OCI-M2 (cell line): ENCODE results near the gene GAS7.

Source experiments
- DNase-seq: peaks from one replicate; lab custom pipeline; 2025; ENCODE audit not compliant: unreplicated experiment; lab: John Stamatoyannopoulos, UW

The GAS7 gene

GRCh38 chr17:10198509-10199249, at the start of gene GAS7:
GAS7 (minus strand) TSS chr17:10198606.
- no peak for DNase-seq

DNA sequence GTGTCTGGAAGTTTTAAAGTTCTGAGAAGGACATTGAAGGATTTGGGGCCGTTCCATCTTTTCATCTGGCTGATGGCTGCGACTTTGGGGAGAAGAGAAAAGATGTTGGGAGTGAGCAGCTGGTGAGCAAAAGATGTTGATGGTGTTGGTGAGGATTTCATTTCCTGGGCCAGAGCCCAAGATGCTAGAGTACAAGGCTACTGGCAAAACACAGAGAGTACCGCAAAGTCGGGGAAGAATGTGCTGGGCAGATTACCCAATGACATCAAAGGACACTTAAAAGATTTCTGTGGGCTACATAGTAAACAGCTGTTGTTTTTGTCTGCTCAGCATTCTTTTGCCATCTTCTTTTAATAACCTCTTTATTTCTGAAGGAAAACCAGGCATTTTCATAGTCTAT, 49.4 kb upstream of the GAS7 start:
- no peak for DNase-seq

DNA sequence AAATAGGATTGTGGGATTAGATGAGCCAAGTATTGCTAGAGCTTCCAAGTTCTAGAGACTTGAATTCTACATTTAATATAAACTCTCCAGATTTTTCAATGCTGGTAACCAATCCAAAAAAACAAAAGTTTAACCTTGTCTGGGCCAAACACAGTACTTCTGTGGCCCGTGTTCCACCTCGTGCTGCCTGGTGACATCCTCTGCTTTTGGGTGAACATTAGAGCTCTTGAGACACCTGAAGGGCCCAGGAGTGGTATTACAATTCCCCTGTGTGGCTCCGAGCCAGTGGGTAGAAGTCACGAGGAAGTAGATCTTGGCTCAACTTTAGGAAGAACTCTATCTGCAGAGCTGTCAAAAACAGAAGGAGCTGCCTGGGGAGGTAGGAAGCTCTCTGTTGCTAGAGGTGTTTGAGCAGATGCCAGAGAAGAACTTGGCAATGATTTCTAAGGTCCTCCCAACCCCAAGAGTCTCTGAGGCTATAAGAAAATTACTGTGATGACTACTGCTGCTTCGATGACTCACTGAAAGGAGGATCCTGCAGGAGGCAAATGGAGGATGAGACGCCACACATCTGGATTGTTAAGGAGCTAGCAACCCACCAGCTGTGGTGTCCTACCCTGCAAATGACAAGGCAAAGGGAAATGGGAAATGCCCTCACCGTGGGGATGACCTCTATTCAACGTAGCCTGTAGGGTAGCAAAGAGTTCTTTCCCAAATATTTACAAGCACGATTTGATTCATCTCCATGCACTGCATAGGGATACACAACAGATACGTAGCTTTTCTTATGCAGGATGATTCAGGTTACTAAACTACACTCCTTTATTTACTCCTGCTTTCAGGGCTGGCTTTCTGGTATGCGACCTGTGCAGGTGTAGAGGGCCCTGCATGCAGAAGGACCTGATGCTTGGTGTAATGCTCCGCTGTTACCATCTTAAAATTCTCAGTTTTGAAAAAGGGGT, 45.8 kb upstream of the GAS7 start:
- DNase-seq, result no peak

DNA sequence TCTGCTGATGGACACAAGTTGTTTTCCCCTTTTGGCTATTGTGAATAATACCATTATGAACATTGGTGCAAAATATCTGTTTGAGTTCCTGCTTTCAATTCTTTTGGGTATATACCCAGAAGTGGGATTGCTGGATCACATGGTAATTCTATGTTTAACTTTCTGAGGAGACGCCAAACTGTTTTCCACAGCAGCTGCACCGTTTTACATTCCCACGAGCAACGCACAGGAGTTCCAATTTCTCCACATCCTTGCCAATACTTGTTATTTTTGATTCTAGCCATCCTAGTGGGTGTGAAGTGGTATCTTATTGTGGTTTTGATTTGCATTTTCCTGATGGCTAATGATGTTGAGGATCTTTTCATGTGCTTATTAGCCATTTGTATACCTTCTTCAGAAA, 43.4 kb upstream of the GAS7 start:
- no peak for DNase-seq

- no peak for DNase-seq
Observed at GRCh38 chr17:10238661-10239060, 40.3 kb upstream of the GAS7 start.

DNA sequence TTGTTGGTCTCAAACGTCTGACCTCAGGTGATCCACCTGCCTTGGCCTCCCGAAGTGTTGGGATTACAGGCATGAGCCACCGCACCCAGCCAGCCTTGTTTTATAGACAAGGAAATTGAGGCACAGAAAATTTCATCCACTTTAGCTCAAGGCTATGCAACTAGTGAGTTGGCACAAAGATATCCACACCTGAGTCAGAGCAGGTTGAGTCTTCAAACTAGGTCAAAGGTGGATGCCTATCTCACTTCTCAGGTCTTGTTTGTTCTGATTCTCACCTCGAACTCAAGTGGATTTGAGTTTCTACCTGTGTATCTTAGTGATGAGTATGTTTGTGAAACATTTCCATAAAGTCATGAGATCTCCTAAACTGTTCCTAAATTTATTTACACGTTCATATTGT, 35.6 kb upstream of the GAS7 start:
- DNase-seq, result no peak

DNA sequence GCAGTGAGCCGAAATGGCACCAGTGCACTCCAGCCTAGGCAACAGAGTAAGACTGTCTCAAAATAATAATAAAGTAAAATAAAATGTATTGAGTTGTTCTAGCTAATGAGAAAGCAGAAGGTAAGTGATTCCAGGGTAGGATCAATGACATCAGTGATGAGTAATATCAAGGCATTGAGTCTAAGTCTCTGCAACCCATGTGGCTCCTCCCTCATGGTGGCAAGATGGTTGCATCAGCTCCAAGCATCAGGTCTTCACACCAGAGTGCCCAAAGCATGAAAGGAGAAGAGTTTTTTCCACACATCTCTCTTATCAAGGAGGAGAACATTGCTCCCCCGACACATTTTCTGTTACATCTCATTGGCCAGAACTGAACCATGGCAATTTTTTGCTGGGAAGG, 34.8 kb upstream of the GAS7 start:
- DNase-seq, result no peak

DNA sequence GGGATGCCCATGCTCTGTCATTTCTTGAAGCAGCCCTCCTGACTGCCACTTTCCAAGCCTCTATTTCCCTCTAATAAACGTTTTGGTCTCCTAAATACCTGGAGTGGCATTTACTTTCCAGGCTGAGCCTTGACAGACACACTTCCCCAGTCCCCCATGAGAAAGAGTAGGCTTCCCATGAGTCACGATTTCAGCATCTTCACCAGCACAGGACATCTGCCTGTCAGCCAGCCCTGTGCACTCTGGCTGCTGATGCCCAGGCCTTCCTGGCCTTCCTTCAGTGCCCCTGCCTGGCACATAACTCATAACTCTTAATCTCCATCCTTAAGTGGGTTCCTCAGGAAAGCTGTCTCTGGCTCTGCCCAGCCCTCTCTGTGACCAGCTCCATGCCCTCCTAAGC, 30.8 kb upstream of the GAS7 start:
- DNase-seq, result no peak

- DNase-seq, result no peak
Observed at GRCh38 chr17:10226930-10227695, 28.7 kb upstream of the GAS7 start.

DNA sequence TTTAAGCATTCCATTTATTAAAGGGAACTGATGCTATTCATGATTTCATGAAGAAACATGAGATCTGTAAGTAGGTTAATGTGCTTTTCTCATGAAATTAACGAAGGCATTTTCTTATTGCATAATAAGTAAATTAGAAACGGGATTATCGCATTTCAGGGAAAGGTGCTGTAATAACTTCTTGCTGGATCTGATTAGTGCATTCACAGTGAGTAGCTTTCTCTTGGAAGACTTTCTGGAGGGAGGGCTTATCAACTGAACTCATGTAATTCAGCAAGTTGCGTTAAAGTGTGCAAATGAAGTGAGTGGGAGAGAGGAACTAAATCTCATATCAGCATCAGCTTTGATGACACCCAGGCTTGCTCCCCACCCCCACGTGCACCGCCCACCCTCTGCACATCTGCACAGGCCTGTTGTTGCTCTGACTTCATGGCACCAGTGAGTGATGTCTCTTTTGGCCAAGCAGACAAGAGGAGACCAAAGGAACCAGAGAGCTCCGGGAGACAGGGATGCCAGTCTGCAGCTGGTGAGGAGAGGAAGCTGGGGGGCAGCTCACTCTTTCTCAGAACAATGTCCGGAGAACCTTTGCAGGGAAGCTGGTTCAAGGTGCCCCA, 26.3 kb upstream of the GAS7 start:
- no peak for DNase-seq

GRCh38 chr17:10219193-10219592, 20.8 kb upstream of the GAS7 start:
- DNase-seq, result no peak

- no peak for DNase-seq
Observed at GRCh38 chr17:10217916-10218315, 19.5 kb upstream of the GAS7 start.

DNA sequence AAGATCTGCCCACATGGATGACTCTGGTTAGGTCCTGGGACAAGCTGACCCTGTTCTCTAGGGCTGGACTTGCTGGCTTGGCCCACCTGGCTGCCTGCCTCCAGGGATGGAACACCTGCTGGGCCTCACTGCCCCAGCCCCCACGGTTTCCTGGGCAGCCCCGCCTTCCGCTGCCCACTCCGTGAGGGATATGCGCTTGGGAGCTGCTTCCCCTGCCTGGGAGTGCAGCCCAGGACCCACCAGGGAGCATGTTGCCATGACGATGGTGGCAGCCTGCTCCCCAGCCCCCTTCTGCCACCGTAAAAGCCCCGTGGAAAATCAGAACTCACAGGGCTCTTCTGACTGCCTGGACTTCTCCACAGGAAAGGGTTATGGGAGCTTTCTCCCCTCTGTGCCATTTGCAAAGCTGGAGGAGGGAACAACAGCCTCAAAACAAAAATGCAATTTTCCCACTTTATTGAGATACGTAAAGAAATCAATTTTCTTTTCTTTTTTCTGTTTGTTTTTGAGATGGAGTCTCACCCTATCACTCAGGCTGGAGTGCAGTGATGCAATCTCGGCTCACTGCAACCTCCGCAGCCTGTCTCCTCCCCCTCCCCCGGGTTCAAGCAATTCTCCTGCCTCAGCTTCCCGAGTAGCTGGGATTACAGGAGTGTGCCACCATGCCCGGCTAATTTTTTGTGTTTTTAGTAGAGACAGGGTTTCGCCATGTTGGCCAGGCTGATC, 18.0 kb upstream of the GAS7 start:
- DNase-seq, result no peak

- no peak for DNase-seq
Observed at GRCh38 chr17:10215286-10215685, 16.9 kb upstream of the GAS7 start.

GRCh38 chr17:10211666-10212065, 13.3 kb upstream of the GAS7 start:
- DNase-seq, result no peak

GRCh38 chr17:10210151-10210574, 11.8 kb upstream of the GAS7 start:
- no peak for DNase-seq

DNA sequence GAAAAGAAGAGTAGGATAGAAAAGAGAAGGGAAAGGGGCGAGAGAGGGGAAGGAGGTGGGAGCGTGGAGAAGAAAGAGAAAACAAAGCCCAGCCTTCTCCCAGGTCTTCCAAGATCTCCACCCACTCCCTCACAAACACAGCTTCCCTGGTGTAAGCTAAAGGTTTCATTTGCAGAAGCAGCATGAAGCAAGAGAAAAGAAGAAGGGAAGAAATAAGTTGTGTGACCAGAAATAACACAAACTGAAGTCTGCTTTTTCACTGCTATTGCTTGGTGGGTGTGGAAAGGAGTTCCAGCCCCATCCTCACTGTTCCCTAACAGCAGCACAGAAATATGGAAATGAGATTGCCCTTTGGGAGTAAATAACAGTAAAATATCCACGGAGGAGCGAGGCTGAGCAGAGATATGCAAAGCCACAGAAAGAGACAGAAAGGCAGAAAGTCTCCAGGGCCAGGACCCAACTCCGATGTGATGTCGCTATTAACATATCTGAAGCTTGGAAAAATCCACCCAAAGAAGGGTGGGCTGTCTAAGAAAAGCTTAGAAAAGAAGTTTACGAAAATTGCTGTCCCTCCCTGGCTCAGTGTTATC, 10.3 kb upstream of the GAS7 start:
- no peak for DNase-seq

DNA sequence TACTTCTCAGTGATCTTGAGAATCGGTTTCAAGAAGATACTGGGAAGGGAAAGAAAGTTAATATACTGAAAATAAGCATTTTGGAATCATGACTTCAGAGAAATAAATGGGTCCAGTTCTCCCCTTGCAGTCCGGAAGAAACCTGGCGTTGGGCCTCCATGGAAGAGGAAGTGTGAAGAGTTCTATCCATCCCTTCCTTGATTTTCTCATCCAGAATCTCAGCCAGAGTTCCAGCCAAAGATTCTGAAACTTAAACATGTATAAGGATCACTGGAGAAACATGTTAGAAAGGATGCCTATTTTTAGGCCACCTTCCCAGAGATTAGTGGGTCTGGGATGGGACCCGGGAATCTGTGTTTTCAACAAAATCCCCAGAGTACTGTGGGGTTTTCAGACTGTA, 8.7 kb upstream of the GAS7 start:
- no peak for DNase-seq

DNA sequence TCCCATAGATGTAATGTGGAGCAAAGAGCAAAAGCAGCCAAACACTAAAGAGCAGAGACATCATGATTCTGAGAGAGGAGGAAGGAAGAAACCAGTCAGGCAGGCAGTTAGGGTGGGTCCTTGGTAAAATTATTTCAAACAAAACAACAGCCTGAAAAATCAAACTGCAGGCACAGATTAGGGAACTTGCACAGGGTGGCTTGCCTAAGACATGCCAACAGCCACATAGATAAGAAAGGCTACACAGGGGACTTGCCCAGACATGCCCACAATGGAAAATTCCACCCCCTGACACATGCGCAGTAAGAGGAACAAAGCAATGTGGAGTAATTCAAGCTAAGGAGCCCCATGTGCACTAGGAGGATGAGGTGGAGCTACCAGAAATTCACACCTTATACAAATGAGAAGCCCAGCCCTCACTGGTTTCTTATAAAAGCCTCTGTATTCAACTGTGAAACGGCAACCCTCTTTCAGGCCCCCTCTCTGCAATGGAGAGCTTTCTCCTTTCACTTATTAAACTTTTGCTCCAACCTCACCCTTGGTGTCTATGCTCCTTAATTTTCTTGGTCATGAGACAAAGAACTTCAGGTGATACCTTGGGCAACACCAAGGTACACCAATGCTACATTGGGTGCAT, 7.3 kb upstream of the GAS7 start:
- DNase-seq, result no peak

DNA sequence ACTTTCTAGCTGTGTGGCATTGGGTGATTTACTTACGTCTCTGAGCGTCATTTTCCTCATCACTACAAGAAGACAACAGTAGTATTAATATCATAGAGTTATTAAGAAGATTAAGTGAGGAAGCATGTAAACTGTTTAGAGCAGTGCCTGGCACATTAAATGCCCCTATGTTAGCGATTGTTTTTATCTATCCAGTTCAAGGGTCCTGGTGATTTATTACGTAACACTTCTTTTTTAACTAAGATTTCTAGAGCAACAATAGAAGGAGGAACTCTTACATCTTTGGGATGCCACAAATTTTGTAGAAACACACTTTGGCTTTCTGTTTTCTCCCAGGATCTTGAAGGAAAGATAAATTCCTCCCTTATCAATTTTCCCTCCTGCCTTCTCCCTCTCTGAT, 3.3 kb upstream of the GAS7 start:
- DNase-seq, result no peak
